Fibroblast of pulmonary artery (primary cell): Measurements from ENCODE around the gene IGF1.
A peak's percentile ranks its signal among the peaks of the same experiment; 100 is the strongest.

Experiments used
- DNase-seq: peaks from one replicate; pipeline ENCODE4 v3.0.0-alpha.2; 2010; ENCODE audit warnings: low read depth
- H3K4me3 ChIP-seq: replicated peaks from 2 replicates; pipeline ENCODE4 v1.5.1; 2011; ENCODE audit warnings: low read depth, mild to moderate bottlenecking, control low read depth, low read length, moderate library complexity
- TF ChIP-seq, protein P1 (sequence below): IDR thresholded peaks from 2 replicates; pipeline ENCODE4 v1.5.1; 2011; ENCODE audit warnings: mild to moderate bottlenecking, control low read depth, low read length, inconsistent platforms; ENCODE audit errors: missing control alignments

IGF1 gene

GRCh38 chr12:102376181-102376747 is 104.1 kb downstream of the IGF1 start:
- peak; percentile 18 for DNase-seq
- no peak overlapping the region for H3K4me3 ChIP-seq
- TF ChIP-seq, protein P1, sequence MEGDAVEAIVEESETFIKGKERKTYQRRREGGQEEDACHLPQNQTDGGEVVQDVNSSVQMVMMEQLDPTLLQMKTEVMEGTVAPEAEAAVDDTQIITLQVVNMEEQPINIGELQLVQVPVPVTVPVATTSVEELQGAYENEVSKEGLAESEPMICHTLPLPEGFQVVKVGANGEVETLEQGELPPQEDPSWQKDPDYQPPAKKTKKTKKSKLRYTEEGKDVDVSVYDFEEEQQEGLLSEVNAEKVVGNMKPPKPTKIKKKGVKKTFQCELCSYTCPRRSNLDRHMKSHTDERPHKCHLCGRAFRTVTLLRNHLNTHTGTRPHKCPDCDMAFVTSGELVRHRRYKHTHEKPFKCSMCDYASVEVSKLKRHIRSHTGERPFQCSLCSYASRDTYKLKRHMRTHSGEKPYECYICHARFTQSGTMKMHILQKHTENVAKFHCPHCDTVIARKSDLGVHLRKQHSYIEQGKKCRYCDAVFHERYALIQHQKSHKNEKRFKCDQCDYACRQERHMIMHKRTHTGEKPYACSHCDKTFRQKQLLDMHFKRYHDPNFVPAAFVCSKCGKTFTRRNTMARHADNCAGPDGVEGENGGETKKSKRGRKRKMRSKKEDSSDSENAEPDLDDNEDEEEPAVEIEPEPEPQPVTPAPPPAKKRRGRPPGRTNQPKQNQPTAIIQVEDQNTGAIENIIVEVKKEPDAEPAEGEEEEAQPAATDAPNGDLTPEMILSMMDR = no peak

GRCh38 chr12:102374190-102374589 is 106.2 kb downstream of the IGF1 start:
- no peak for DNase-seq
- H3K4me3 ChIP-seq = no peak overlapping the region
- TF ChIP-seq, protein P1 = no peak

DNA sequence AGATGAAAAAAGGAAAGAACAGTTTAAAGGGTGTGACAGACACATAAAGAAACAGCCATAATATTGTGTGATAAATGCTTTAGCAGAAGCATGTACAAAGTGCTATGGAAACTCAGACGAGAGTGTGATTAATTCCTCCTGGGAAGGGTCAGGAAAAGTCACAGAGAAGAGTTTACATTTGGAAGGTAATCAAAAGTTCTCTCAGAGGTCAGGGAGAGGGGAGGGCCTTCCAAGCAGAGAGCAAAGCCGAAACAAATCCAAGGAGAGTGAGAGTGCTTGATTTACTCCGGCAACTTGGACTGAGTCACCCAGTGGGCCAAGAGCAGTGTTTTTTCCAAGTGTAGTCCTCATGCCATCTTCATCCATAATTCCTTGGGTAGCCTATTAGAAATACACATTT is 108.3 kb downstream of the IGF1 start:
- no peak overlapping the region for H3K4me3 ChIP-seq
- TF ChIP-seq, protein P1 = no peak
- no peak for DNase-seq

DNA sequence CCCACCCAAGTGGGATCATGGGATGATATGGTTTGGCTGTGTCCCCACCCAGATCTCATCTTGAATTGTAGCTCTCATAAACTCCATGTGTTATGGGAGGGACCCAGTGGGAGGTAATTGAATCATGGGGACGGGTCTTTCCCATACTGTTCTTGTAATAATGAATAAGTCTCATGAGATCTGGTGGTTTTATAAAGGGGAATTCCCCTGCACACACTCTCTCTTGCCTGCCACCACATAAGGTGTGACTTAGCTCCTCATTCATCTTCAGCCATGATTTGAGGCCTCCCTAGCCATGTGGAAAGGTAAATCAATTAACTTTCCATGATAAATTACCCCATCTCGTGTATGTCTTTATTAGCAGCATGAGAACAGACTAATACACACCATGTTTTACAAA is 109.2 kb downstream of the IGF1 start:
- DNase-seq = no peak
- TF ChIP-seq, protein P1 = no peak
- H3K4me3 ChIP-seq = no peak overlapping the region

DNA sequence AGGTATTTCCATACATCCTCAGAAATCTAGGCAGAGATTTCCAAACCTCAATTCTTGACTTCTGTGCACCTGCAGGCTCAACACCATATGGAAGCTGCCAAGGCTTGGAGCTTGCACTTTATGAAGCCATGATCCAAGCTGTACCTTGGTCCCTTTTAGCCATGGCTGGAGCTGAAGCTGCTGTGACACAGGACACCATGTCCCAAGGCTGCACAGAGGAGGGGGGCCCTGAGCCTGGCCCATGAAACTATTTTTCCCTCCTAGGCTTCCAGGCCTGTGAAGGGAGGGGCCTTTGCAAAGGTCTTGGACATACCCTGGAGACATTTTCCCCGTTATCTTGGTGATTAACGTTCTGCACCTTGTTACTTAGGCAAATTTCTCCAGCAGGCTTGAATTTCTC is 110.5 kb downstream of the IGF1 start:
- DNase-seq = no peak
- TF ChIP-seq, protein P1 = no peak
- H3K4me3 ChIP-seq = no peak overlapping the region

DNA sequence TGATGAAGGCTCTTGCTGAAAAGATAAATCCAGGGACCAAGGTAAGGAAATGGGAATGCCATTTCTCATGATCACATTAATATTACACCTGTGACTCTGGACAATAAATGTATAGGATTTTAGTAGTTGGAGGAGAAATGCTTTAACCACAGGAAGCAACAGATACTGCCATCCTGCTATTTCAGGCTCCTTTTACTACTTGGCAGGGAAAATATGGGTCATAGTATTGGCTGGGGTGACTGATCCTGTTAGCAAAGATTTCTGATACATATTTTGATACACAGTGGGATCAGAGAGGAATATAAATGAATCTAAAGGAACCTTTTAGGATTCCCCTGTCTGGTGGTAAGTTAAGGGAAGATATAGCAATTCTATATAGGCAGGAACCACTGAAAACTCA is 115.0 kb downstream of the IGF1 start:
- TF ChIP-seq, protein P1 = no peak
- DNase-seq = no peak
- no peak overlapping the region for H3K4me3 ChIP-seq

DNA sequence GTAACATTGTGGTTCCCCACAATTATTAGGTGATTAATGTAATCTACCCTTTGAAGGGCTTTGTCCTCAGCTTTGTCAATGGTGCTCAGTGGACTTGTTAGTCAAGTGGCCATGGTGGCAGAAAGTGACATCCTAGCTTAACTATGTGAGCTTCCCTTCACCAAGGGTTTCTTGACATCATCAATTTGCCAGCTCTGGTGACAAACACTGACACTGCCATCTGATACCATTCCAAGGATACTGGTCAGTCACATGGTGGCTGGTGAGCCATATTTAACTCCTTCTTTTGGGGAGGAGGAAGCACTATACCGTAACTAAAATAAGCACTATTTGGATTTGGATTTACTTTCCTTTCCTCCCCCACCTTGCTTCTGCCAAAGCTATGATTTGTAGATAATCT is 115.7 kb downstream of the IGF1 start:
- no peak overlapping the region for H3K4me3 ChIP-seq
- TF ChIP-seq, protein P1 = no peak
- no peak for DNase-seq
